Hepatocyte (in vitro differentiated cells): ENCODE measurements around the gene CXCL13.

Source experiments
- EZH2 ChIP-seq: fragments of 200-600 bp; sonication (generic); IDR thresholded peaks from 2 replicates; pipeline ENCODE4 v1.6.1; 2016; ENCODE audit warnings: antibody characterized with exemption, mild to moderate bottlenecking, borderline replicate concordance
- EZH2phosphoT487 ChIP-seq: fragments of 200-600 bp; sonication (generic); IDR thresholded peaks from one replicate; pipeline ENCODE4 v1.6.1; 2018; ENCODE audit warnings: antibody characterized with exemption, mild to moderate bottlenecking, low read depth, moderate library complexity; ENCODE audit not compliant: unreplicated experiment, severe bottlenecking
- TF ChIP-seq, protein P1 (sequence below): fragments of 200-600 bp; sonication (generic); IDR thresholded peaks from 2 replicates; pipeline ENCODE4 v1.5.1; 2016; ENCODE audit warnings: antibody characterized with exemption, mild to moderate bottlenecking; ENCODE audit not compliant: poor library complexity

DNA sequence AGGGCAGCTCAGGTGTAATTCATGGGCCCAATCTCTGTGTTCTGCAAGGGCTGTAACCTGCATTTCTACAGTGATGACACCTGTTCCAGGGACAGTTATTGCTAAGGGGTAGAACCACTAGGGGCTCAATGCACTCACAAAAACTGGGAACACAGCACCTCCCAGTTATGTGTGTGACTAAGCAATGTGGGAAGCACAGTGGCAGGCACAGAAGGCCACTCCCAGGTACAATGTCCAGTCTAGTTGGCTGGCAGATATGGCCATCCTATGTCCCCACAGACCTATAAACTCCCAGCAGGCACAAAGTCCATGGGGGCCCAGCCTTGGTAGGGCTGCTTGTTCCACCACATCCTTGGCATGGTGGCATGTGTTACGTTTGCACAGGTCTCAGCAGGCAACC lies 25.7 kb downstream of the CXCL13 start:
- TF ChIP-seq, protein P1, sequence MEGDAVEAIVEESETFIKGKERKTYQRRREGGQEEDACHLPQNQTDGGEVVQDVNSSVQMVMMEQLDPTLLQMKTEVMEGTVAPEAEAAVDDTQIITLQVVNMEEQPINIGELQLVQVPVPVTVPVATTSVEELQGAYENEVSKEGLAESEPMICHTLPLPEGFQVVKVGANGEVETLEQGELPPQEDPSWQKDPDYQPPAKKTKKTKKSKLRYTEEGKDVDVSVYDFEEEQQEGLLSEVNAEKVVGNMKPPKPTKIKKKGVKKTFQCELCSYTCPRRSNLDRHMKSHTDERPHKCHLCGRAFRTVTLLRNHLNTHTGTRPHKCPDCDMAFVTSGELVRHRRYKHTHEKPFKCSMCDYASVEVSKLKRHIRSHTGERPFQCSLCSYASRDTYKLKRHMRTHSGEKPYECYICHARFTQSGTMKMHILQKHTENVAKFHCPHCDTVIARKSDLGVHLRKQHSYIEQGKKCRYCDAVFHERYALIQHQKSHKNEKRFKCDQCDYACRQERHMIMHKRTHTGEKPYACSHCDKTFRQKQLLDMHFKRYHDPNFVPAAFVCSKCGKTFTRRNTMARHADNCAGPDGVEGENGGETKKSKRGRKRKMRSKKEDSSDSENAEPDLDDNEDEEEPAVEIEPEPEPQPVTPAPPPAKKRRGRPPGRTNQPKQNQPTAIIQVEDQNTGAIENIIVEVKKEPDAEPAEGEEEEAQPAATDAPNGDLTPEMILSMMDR = no peak
- no peak for TF ChIP-seq EZH2
- no peak for TF ChIP-seq EZH2phosphoT487
